NCI-H460 (cell line): ENCODE results near the gene ETS1. TPM values are rescaled to one million over a fixed set of nuclear protein-coding genes. Genes with fewer than 3 reads are reported as not detected.

Source experiments
- DNase-seq: peaks from one replicate; pipeline ENCODE4 v3.0.0-alpha.2; 2016; ENCODE audit warnings: low read depth; ENCODE audit errors: extremely low read depth
- small RNA-seq, 2 experiments: library from RNA; depleted of rRNA; stranded (forward); fragments of <200 nt; gene quantifications; one replicate each; pipeline ENCODE3, GENCODE V24; 2014
- total RNA-seq: library from RNA; depleted of rRNA; stranded (reverse); fragments of >200 nt; shearing (Covaris generic); gene quantifications from 2 replicates; pipeline ENCODE4 v1.2.3, GENCODE V29; 2014; rRNA removed

Gene ETS1
- total RNA-seq, 1 experiment from 2014 or later: 17.9 TPM

- DNase-seq: no peak
These were observed 168.2 kb downstream of the ETS1 start for GRCh38 chr11:128419012-128419767.

- DNase-seq: no peak
These were observed 169.6 kb downstream of the ETS1 start for GRCh38 chr11:128417607-128418324.

GRCh38 chr11:128416976-128417375 is 170.4 kb downstream of the ETS1 start:
- DNase-seq: no peak

GRCh38 chr11:128415539-128415938 is 171.8 kb downstream of the ETS1 start:
- DNase-seq: no peak

- no peak for DNase-seq
These were observed 174.2 kb downstream of the ETS1 start for GRCh38 chr11:128412847-128413791.

GRCh38 chr11:128411812-128412211 is 175.5 kb downstream of the ETS1 start:
- no peak for DNase-seq

GRCh38 chr11:128411150-128411549 is 176.2 kb downstream of the ETS1 start:
- DNase-seq: no peak

- DNase-seq: no peak
These were observed 177.9 kb downstream of the ETS1 start for GRCh38 chr11:128409476-128409875.

Small RNA genes lying within 50 kb of the gene (small RNA-seq; reads per million reads assigned to genes)
- gene MIR6090: 0 reads per million in 2 experiments

Other genes starting within 250 kb of the ETS1 start
- not detected in 2 replicates for gene FLI1, start 106.5 kb upstream of the ETS1 start, total RNA-seq